HG02852 (cell line): ENCODE measurements around the gene KIF1A.
"Not testable (repeated sequence)": the region's sequence is repeated elsewhere in the genome, so short reads cannot be mapped to it uniquely, and the experiment has no call there.

ENCODE experiments used
- ATAC-seq: cut with Tn5 transposase; IDR thresholded peaks from one replicate; pipeline ENCODE4 v1.9.1; 2021; ENCODE audit warnings: mild to moderate bottlenecking, moderate library complexity; ENCODE audit not compliant: unreplicated experiment

Gene KIF1A

GRCh38 chr2:240787521-240788472, 32.2 kb downstream of the KIF1A start:
- no peak for ATAC-seq

GRCh38 chr2:240786871-240787311, 33.1 kb downstream of the KIF1A start:
- no peak for ATAC-seq

- no peak for ATAC-seq
Observed at GRCh38 chr2:240786355-240786841, 33.6 kb downstream of the KIF1A start.

GRCh38 chr2:240785424-240786335, 34.3 kb downstream of the KIF1A start:
- no peak for ATAC-seq

GRCh38 chr2:240784629-240785423, 35.2 kb downstream of the KIF1A start:
- no peak for ATAC-seq

- no peak for ATAC-seq
Observed at GRCh38 chr2:240783819-240784621, 36.0 kb downstream of the KIF1A start.

GRCh38 chr2:240782886-240783818, 36.9 kb downstream of the KIF1A start:
- ATAC-seq, result no peak

- no peak for ATAC-seq
Observed at GRCh38 chr2:240782221-240782885, 37.7 kb downstream of the KIF1A start.

- no peak for ATAC-seq
Observed at GRCh38 chr2:240781471-240782220, 38.4 kb downstream of the KIF1A start.

GRCh38 chr2:240780023-240780700, 39.9 kb downstream of the KIF1A start:
- ATAC-seq, result no peak

GRCh38 chr2:240779250-240779832, 40.7 kb downstream of the KIF1A start:
- ATAC-seq, result not testable (repeated sequence)

- ATAC-seq, result no peak
Observed at GRCh38 chr2:240778426-240778825, 41.6 kb downstream of the KIF1A start.

GRCh38 chr2:240777456-240778212, 42.4 kb downstream of the KIF1A start:
- no peak for ATAC-seq

GRCh38 chr2:240775905-240776304, 44.1 kb downstream of the KIF1A start:
- no peak for ATAC-seq

GRCh38 chr2:240774856-240775255, 45.2 kb downstream of the KIF1A start:
- ATAC-seq, result no peak

GRCh38 chr2:240769096-240769495, 50.9 kb downstream of the KIF1A start:
- no peak for ATAC-seq
